ENCODE measurements around the gene OTOF. TPM values are rescaled to one million over a fixed set of nuclear protein-coding genes. Genes with fewer than 3 reads are reported as not detected.

The OTOF gene
- total and polyA plus RNA-seq, 10 donors = 0.06 to 1.6 (median 0.25) TPM

DNA sequence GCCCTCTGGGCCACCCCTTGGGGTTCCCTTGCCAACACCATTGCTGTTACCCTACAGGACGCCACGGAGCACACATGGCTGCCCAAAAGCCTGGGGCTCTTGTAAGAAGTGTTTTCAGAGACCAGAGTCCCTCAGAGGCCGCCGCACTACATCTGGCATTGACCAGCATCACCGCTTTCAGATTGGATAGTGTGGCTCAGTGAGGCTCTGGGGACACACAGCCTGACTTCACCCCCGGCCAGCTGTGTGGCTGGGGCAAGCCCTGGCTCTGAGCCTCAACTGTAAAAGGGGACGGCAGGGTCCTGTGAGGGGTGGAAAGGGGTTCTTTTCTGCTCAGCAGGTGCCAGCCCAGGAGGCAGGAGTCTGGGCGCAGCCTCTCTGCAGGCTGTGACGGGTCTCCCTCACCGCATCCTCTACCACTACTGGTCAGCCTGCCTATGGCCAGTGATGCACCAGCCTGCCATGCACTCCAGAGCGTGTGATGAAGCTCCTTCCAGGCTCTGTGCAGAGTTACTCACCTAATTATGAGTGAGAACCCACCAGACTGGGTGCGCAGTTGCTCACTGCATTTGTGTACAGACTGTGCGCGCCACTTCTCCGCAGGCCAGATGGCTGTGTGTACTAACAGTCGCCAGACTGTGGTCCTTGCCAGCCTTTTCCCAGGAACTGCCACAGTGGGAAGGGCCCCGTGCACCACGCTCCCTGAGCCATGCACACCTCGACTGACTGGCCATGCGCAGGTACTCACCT lies 10.7 kb upstream of the OTOF start:
- WGBS, 5 donors = 87 to 92% (median 90%) methylated on average over 6 to 20 of the region's 20 CpGs
- peak; percentile 63 for DNase-seq
- no peaks in the 10 kb centered on the region for H3K36me3 ChIP-seq

DNA sequence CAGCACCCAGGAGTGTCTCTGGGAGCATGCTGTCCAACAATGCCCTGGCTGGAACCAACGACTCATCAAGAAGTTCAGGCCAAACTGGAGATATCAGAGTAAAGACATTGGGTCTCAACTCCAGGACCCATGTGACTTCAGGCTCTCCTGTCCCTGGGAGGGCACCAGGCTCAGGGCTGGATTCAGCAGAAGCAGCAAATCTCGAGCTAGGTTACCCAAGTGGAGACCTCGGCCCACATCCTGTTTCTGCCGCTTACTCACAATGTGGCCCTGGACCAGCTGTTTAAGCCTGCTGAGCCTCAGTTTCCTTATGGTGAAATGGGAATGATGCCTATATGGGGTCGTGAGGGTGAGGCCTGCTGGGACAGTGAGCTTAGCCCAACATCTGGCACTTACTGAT lies 9.3 kb upstream of the OTOF start:
- Histone ChIP-seq H3K36me3 (no peaks in the 10 kb centered on the region), H3K27ac (no peak overlapping the region), H3K27me3 (replicated peaks in 1 of 7) (peaks cover 0 to 6% (median 0%) of the 10 kb centered on the region in 7 donors), H3K9me3 (no peaks in the 10 kb centered on the region), H3K4me3 (no peak overlapping the region), H3K4me1 (peaks cover 0 to 17% (median 9%) of the 10 kb centered on the region in 6 donors)
- WGBS, 5 donors = 48 to 75% (median 56%) methylated on average over 5 of the region's 5 CpGs
- DNase-seq = no peak
- TF ChIP-seq POLR2AphosphoS5 (IDR thresholded peaks at IDR 0.05) (no peak), POLR2A (IDR thresholded peaks at IDR 0.05) (no peak)
- TF ChIP-seq, protein P1, sequence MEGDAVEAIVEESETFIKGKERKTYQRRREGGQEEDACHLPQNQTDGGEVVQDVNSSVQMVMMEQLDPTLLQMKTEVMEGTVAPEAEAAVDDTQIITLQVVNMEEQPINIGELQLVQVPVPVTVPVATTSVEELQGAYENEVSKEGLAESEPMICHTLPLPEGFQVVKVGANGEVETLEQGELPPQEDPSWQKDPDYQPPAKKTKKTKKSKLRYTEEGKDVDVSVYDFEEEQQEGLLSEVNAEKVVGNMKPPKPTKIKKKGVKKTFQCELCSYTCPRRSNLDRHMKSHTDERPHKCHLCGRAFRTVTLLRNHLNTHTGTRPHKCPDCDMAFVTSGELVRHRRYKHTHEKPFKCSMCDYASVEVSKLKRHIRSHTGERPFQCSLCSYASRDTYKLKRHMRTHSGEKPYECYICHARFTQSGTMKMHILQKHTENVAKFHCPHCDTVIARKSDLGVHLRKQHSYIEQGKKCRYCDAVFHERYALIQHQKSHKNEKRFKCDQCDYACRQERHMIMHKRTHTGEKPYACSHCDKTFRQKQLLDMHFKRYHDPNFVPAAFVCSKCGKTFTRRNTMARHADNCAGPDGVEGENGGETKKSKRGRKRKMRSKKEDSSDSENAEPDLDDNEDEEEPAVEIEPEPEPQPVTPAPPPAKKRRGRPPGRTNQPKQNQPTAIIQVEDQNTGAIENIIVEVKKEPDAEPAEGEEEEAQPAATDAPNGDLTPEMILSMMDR (IDR thresholded peaks at IDR 0.05 in 8 of 11, conservative IDR thresholded peaks at IDR 0.05 in 3 of 11) = no peak
- intact Hi-C loops (cut with DNase I; ENCODE audit: low total_unique reads) = no loop called here

More for the DNA sequence above, 10.7 kb upstream of the OTOF start:
- no peaks in the 10 kb centered on the region for H3K9me3 ChIP-seq
- H3K4me1 ChIP-seq = peaks cover 0 to 12% (median 6%) of the 10 kb centered on the region in 6 donors
- peaks cover 0 to 13% (median 0%) of the 10 kb centered on the region in 7 donors for H3K27me3 ChIP-seq (replicated peaks in 1 of 7)
- no peak overlapping the region for H3K27ac ChIP-seq
- H3K4me3 ChIP-seq = no peak overlapping the region
- intact Hi-C loops (cut with DNase I; ENCODE audit: low total_unique reads) = no loop called here
- no peak for TF ChIP-seq POLR2AphosphoS5 (IDR thresholded peaks at IDR 0.05)
- TF ChIP-seq POLR2A (IDR thresholded peaks at IDR 0.05) = no peak
- TF ChIP-seq, protein P1 (IDR thresholded peaks at IDR 0.05 in 8 of 11, conservative IDR thresholded peaks at IDR 0.05 in 3 of 11) = no peak

DNA sequence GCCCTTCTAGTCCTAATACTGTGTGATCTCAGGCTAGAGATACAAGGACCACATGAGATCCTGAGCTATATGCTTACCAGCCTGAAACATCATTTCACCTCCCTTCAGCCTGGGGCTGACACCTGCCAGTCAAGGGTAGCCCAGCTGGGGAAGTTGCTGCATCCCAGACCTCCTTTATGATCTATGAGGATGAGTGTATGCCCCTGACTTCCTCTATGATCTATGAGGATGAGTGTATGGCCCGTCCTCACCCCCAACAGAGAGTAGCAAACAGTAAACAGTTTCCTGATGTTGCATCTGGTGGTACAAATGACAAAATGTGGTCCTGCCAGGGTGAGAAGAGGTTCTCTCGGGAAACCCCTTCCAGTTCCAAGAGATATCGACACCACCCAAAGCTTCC lies 8.9 kb upstream of the OTOF start:
- H3K9me3 ChIP-seq = no peaks in the 10 kb centered on the region
- WGBS, 5 donors = 82 to 92% (median 85%) methylated on average over 3 of the region's 3 CpGs
- DNase-seq = no peak
- H3K27ac ChIP-seq = no peak overlapping the region
- H3K27me3 ChIP-seq (replicated peaks in 1 of 7) = peaks cover 0 to 6% (median 0%) of the 10 kb centered on the region in 7 donors
- H3K4me1 ChIP-seq = peaks cover 0 to 17% (median 9%) of the 10 kb centered on the region in 6 donors
- H3K36me3 ChIP-seq = no peaks in the 10 kb centered on the region
- no peak overlapping the region for H3K4me3 ChIP-seq
- no peak for TF ChIP-seq POLR2AphosphoS5 (IDR thresholded peaks at IDR 0.05)
- TF ChIP-seq, protein P1 (IDR thresholded peaks at IDR 0.05 in 8 of 11, conservative IDR thresholded peaks at IDR 0.05 in 3 of 11) = no peak
- intact Hi-C loops (cut with DNase I; ENCODE audit: low total_unique reads) = no loop called here

DNA sequence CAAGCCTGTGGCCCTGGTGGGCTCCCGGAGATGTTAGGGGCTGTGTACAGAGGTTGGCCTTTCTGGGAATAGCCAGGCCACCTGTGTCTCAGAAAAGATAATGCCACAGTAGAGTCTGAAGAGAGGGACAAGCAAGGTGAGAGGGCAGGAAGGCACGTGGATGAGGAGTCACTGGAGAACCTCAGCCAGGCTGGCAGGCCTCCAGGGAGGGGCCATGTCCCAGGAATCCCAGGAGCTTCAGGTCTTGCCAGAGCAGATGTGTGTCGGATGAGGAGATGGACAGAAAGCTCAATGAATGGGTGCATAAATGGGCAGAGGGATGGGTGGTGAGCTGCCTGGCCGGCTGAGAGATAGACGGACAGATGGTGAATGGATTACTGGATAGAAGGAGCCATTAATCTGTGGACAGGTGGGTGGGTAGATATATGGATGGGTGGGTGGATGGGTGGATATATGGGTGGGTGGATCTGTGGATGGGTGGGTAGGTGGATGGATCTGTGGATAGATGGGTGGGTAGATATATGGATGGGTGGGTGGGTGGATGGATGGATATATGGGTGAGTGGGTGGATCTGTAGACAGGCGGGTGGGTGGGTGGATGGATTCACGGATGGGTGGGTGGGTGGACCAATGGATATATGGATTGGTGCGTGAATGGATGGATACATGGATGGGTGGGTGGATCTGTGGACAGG lies 7.9 kb upstream of the OTOF start:
- Histone ChIP-seq H3K9me3 (no peaks in the 10 kb centered on the region), H3K27me3 (replicated peaks in 1 of 7) (peaks cover 0 to 6% (median 0%) of the 10 kb centered on the region in 7 donors), H3K4me1 (peaks cover 0 to 17% (median 9%) of the 10 kb centered on the region in 6 donors), H3K4me3 (no peak overlapping the region), H3K27ac (no peak overlapping the region), H3K36me3 (no peaks in the 10 kb centered on the region)
- 79 to 91% (median 88%) methylated on average over 8 of the region's 8 CpGs for WGBS, 5 donors
- peak; percentile 39 for DNase-seq
- intact Hi-C loops (cut with DNase I; ENCODE audit: low total_unique reads) = no loop called here
- no peak for TF ChIP-seq POLR2A (IDR thresholded peaks at IDR 0.05)
- TF ChIP-seq, protein P1 (IDR thresholded peaks at IDR 0.05 in 8 of 11, conservative IDR thresholded peaks at IDR 0.05 in 3 of 11) = no peak

Measured in spleen (tissue), 11 donors.